ENCODE data around the gene RLN3. TPM values are rescaled to one million over a fixed set of nuclear protein-coding genes. Genes with fewer than 3 reads are reported as not detected.
A peak's percentile ranks its signal among the peaks of the same experiment; 100 is the strongest.

The RLN3 gene
- total and polyA plus RNA-seq, 9 of the 15 experiments (the other 6 are each of a cell fraction or from before 2014, with no cell fraction given): 0.31 to 1.2 (median 0.71) TPM; not detected in 6

- Histone ChIP-seq H3K27ac (ENCODE audit: extremely low read depth, low read depth, low read length) (no peak overlapping the region), H3K4me2 (ENCODE audit: insufficient read depth, low read length) (no peak overlapping the region), H3K4me3 (no peak overlapping the region), H3K79me2 (ENCODE audit: control insufficient read depth, insufficient read depth, low read length) (peaks cover 19% of the 10 kb centered on the region), H3K4me1 (replicated peaks in 1 of 2; ENCODE audit: control insufficient read depth in 2 of 2, insufficient read depth in 2 of 2, low read length in 2 of 2) (peaks cover 0 to 17% of the 10 kb centered on the region in 2 experiments; a peak in 3 of 5 replicates), H3K9me3 (replicated peaks; ENCODE audit: control insufficient read depth, insufficient read depth, low read depth, low read length) (no peaks in the 10 kb centered on the region), H2AFZ (ENCODE audit: low read depth, low read length) (no peak overlapping the region), H3K9me1 (ENCODE audit: control insufficient read depth, insufficient read depth, low read length) (peaks cover 3% of the 10 kb centered on the region), H3K36me3 (ENCODE audit: control insufficient read depth, insufficient read depth, low read length) (peaks cover 63% of the 10 kb centered on the region; the same call in 2 of the 3 replicates), H3K9ac (ENCODE audit: insufficient read depth in 1 of 2, low read depth in 2 of 2, low read length in 2 of 2) (peak overlapping the region in 1 of 2 experiments; percentile 80; a peak in 2 of 4 replicates), H3K27me3 (ENCODE audit: control insufficient read depth in 2 of 2, insufficient read depth in 2 of 2, low read length in 2 of 2) (no peaks in the 10 kb centered on the region), H4K20me1 (replicated peaks; ENCODE audit: control insufficient read depth, insufficient read depth, low read length) (no peaks in the 10 kb centered on the region)
- 92% methylated on average over 12 of the region's 13 CpGs for WGBS (ENCODE audit: insufficient coverage, low coverage, missing lambda C conversion rate)
- DNase-seq (ENCODE audit: extremely low read depth in 1 of 4, low spot score in 3 of 4) (no peak), ATAC-seq (no peak), FAIRE-seq (no peak)
- in situ Hi-C loops (cut with MboI): no loop called here
- TF ChIP-seq CHD2 (IDR thresholded peaks at IDR 0.05; ENCODE audit: low read depth, low read length) (no peak), ZFP36 (IDR thresholded peaks at IDR 0.05; ENCODE audit: low read depth, low read length, partially characterized antibody) (peak; percentile 66), RBM25 (IDR thresholded peaks at IDR 0.05; ENCODE audit: low read depth, low read length, severe bottlenecking) (peak; percentile 52), ZNF764 (CRISPR knock-in tag; IDR thresholded peaks at IDR 0.05; ENCODE audit: low read depth) (no peak), ZFP30 (CRISPR knock-in tag; IDR thresholded peaks at IDR 0.05; ENCODE audit: borderline replicate concordance) (no peak), BCOR (IDR thresholded peaks at IDR 0.05) (peak; percentile 69)
- no TSS peak for BruUV-seq (replicated peaks)
- POLR2A ChIA-PET: interaction anchor here (0.8 to 1.3 kb wide), 2 partner anchors 10 to 11 kb away, joined by 5 to 7 read pairs; partner anchors contain the start of gene RFX1
- CTCF ChIA-PET (ENCODE audit: low intra/inter-chr PET ratio): no interaction called here
- intact Hi-C loops (cut with micrococcal nuclease): no loop called here
Measured at GRCh38 chr19:13995017-13995728, 32.8 kb upstream of the RLN3 start.

All from K562 (cell line).